ENCODE results near the gene ACSS3.

DNA sequence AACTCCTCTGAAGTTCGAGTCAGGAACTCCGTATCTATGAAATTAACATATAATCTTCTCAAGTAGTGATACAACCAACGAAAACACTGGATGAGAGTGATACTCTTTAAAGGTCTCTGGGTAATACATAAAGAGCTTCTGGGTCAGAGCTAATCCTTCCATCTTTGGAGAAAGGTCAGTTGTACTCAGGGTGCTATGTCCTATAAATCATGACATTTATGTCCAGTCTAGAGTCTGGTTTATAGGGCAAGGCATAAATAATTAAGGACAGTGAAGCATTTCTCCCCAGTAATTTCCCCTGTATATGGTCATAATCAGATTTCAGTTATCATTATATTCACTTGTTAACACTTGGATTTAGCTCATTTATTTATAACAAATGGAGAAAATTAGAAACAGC, 90.6 kb downstream of the ACSS3 start:
- no peak for TF ChIP-seq CTCF (IDR thresholded peaks at IDR 0.05; ENCODE audit: control extremely low read depth in 1 of 3, insufficient read depth in 1 of 3, low read depth in 1 of 3, low read length in 3 of 3)
- no peak for TF ChIP-seq CHD1 (IDR thresholded peaks at IDR 0.05; ENCODE audit: low read depth, low read length)
- no peak for TF ChIP-seq BCL11A (IDR thresholded peaks at IDR 0.05; ENCODE audit: low read depth in 2 of 2, low read length in 2 of 2)
- no peak for TF ChIP-seq POLR2AphosphoS5 (IDR thresholded peaks at IDR 0.05; ENCODE audit: low read depth, low read length)
- TF ChIP-seq SUZ12 (IDR thresholded peaks at IDR 0.05; ENCODE audit: low read length), result no peak
- no peak for TF ChIP-seq POLR2A (IDR thresholded peaks at IDR 0.05; ENCODE audit: control extremely low read depth in 1 of 2, low read depth in 2 of 2, low read length in 2 of 2)
- no peak for TF ChIP-seq CBX5 (IDR thresholded peaks at IDR 0.05; ENCODE audit: low read depth, low read length)
- no peak for TF ChIP-seq MAFK (IDR thresholded peaks at IDR 0.05; ENCODE audit: low read depth, low read length)

Measured in H1 (cell line).